Measurements from ENCODE around the gene PTPN1. TPM values are rescaled to one million over a fixed set of nuclear protein-coding genes. Genes with fewer than 3 reads are reported as not detected.

Gene PTPN1
- total RNA-seq, 1 donor from 2014 or later, result 43.8 TPM

- TF ChIP-seq CTCF (conservative IDR thresholded peaks at IDR 0.05), result no peak
- Mint-ChIP-seq H3K27me3 (ENCODE audit: low read depth) (peaks cover 11% of the 10 kb centered on the region), H3K4me3 (no peak overlapping the region), H3K36me3 (ENCODE audit: low read depth) (no peaks in the 10 kb centered on the region), H3K9me3 (peaks cover 2% of the 10 kb centered on the region), H3K4me1 (no peaks in the 10 kb centered on the region), H3K27ac (ENCODE audit: unreplicated experiment) (no peak overlapping the region)
- DNase-seq (ENCODE audit: low read depth, low spot score), result no peak
These were observed 45.2 kb upstream of the PTPN1 start for GRCh38 chr20:50464725-50465650.

GRCh38 chr20:50467174-50467573 is 43.0 kb upstream of the PTPN1 start:
- H3K27me3 Mint-ChIP-seq (ENCODE audit: low read depth), result peaks cover 11% of the 10 kb centered on the region
- H3K36me3 Mint-ChIP-seq (ENCODE audit: low read depth), result no peaks in the 10 kb centered on the region
- no peak for TF ChIP-seq CTCF (conservative IDR thresholded peaks at IDR 0.05)
- no peak overlapping the region for H3K27ac Mint-ChIP-seq (ENCODE audit: unreplicated experiment)
- no peak overlapping the region for H3K4me3 Mint-ChIP-seq
- no peak for DNase-seq (ENCODE audit: low read depth, low spot score)
- peaks cover 2% of the 10 kb centered on the region for H3K9me3 Mint-ChIP-seq
- no peaks in the 10 kb centered on the region for H3K4me1 Mint-ChIP-seq

- no peaks in the 10 kb centered on the region for H3K4me1 Mint-ChIP-seq
- no peak for TF ChIP-seq CTCF (conservative IDR thresholded peaks at IDR 0.05)
- peaks cover 2% of the 10 kb centered on the region for H3K9me3 Mint-ChIP-seq
- peaks cover 8% of the 10 kb centered on the region for H3K27me3 Mint-ChIP-seq (ENCODE audit: low read depth)
- no peak overlapping the region for H3K27ac Mint-ChIP-seq (ENCODE audit: unreplicated experiment)
- H3K36me3 Mint-ChIP-seq (ENCODE audit: low read depth), result no peaks in the 10 kb centered on the region
- H3K4me3 Mint-ChIP-seq, result no peak overlapping the region
- peak; percentile 17 for DNase-seq (ENCODE audit: low read depth, low spot score)
These were observed 42.3 kb upstream of the PTPN1 start for GRCh38 chr20:50467718-50468356.

- H3K27ac Mint-ChIP-seq (ENCODE audit: unreplicated experiment), result no peak overlapping the region
These were observed 41.8 kb upstream of the PTPN1 start for GRCh38 chr20:50468378-50468798.

More at GRCh38 chr20:50468378-50468798, 41.8 kb upstream of the PTPN1 start:
- H3K36me3 Mint-ChIP-seq (ENCODE audit: low read depth), result no peaks in the 10 kb centered on the region
- DNase-seq (ENCODE audit: low read depth, low spot score), result no peak
- H3K27me3 Mint-ChIP-seq (ENCODE audit: low read depth), result peaks cover 8% of the 10 kb centered on the region
- peaks cover 2% of the 10 kb centered on the region for H3K9me3 Mint-ChIP-seq
- no peaks in the 10 kb centered on the region for H3K4me1 Mint-ChIP-seq
- no peak for TF ChIP-seq CTCF (conservative IDR thresholded peaks at IDR 0.05)
- H3K4me3 Mint-ChIP-seq, result no peak overlapping the region

All from neural crest cell (in vitro differentiated cells).